CD4-positive, alpha-beta T cell treated with Interferon alpha-2 for 1 hour (primary cell): Measurements from ENCODE around the gene MAP2K6.
A peak's percentile ranks its signal among the peaks of the same experiment; 100 is the strongest.

Experiments
- DNase-seq, 2 donors: peaks; one replicate each; pipeline ENCODE4 v3.0.0-alpha.2; 2020 to 2022

The MAP2K6 gene

DNA sequence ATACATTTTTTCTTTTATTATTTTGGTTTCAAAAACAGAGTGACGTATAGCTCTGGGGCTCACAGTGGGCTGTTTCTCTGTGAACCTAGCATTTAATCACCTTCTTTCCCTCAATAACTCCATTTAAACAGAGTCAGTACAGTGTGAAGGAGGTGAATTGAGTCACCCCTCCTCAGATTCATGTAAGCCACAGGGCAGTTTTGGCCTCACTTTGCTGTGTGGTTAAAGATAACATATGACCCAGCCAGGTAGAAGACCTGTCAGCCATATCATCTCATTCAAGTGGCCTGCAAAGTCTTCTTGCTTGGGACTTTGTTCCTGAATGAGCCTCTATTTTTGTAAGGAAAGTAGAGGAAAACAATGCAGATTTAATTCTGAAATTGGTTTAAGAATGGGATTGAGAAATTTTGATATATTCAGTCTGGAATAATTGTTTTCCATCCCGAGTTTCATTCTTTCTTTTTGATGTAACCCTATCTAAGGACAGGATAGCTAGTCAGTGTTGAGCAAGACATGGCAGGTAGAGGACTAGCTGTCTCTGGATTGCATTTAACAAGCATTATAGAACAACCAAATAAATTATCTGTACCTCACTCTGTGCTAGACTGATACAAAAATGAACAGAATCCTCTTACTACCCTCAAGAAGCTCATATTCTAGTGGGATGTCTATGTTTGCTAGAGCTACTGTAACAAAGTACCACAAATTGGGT lies 13.1 kb downstream of the MAP2K6 start:
- no peak for DNase-seq

DNA sequence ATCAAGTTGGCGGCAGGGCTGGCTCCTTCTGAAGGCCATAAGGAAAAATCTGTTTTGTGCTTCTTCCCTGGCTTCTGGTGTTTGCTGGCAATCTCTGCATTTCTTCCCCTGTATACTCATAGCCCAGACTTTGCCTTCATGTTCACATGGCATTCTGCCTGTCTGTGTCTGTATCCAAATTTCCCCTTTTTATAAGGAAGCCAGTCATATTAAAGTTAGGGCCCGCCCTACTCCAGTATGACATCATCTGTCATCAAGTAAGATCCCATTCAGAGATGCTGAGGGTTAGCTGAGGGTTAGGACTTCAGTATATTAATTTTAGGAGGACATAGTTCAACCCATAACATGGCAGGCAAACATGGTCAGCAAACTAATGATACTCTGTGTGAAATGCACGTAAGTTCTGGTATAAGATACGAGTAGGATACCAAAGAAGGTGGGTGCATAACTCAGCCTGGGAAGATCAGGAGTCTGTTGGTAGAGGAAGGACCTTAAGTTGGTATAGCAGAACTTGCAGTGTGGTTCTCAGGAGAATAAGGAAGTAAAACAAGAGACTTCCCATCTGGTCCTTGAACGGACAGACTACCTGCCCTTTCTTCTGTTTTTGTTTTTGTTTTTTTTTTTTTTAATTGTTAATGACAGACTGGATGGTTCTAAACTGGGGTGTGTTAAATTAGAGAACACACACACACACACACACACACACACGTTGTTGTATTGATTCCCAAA lies 13.9 kb downstream of the MAP2K6 start:
- DNase-seq: peak in 1 of 2 donors; percentile 18

DNA sequence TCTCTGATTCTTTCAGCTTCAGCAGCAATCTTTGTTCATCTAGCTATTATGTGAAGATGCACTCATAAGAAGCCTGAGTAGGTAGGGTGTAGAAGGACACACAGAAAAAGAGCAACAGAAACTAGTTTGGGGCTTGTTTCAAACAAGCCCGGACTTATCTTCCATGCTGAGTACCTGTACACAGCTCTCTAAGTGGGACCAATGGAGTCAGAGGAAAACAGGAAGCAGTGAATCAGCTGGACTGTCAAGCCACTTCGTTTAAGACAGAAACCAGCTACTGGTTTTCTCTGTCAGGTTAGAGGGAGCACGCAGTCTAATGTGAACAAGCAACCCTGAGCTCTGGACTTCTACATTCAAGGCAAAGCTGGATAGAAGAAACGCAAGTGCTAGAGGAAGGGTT lies 16.0 kb downstream of the MAP2K6 start:
- no peak for DNase-seq

DNA sequence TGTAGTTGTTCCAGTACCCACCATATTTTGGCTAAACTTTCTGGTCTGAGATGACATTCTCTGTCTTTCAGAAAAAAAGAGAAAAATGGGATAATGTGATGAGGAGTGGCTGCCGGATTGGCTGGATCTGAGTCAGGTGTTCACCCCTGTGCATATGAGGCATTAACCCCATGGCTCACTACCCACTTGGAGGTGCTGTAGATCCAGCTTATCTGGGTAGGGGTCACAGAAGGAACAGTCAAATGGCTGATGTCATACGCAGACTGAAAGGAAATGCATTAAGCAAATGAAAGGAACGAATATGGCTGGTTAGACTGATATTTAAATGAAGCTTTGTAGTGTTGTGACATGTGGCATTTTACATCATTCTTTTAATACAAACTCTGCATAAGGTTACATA lies 17.3 kb downstream of the MAP2K6 start:
- no peak for DNase-seq

DNA sequence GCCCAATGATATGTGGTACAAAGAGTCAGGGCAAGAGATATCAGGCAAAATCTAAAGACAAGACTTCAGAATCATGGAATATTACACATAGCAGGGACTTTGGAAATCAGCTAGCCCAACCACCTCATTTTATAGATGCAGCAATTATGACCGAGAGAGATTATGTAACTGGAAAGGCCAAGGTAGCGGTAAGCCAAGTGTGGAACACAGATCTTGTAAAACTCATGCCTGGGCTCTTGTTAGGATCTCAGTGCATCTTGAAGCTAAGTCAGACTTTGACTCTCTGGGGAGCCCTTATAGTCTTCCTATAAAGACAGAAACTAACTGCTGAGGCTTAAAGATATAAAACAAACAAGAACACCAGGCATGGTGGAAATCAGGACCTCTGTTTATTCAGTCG lies 18.6 kb downstream of the MAP2K6 start:
- DNase-seq: no peak

DNA sequence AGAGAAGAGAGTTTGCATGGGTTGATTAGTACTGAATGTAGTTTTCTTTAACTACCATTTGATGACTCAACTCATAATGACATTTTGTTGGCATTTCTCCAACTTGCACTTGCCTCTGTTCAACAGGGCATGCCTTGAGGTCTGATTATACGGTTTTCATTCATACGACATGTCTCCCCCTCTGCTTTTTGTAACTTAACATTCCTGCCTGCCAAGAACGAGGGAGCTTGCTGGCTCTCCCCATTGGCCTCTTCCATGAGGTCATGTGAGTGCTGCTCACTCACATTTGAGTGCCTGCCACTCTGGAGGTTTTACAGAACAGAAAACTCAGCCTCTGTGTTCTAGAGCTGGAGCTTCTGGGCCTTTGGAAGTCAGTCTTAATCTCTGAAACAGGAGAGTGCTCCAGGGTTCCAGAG lies 19.7 kb downstream of the MAP2K6 start:
- DNase-seq: no peak

DNA sequence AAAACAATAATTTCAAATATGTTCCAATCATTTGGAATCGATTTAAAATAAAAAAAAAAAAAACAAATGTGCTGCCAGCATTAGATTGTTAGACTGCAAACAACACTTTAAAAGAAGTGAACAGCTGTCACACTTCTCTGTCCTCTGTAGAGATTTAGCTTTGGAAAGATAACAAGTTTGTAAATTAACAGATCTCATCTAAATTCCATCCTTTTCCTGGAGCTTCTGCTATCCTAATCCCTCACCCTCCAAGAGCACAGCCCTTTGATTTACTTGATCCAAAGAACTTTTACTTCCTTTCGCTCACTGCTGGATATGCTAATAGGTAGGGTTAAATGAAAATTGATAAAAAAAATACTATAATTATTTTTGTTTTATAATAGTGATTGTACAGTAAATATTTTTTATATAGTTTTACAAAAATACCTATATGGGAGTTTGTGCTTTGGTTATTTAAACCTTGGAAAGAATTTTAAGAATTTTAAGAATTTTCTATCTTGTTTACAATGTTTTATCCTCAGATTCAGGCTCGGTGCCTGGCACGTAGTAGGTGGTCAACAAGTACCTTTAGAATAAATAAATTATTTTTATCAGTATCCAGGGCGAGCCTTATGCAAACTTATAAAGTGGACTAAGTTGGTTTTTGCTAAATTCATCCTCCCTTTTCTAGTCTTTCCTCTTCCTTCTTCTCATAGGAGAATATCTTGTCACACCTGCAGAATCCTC lies 21.6 kb downstream of the MAP2K6 start:
- no peak for DNase-seq

DNA sequence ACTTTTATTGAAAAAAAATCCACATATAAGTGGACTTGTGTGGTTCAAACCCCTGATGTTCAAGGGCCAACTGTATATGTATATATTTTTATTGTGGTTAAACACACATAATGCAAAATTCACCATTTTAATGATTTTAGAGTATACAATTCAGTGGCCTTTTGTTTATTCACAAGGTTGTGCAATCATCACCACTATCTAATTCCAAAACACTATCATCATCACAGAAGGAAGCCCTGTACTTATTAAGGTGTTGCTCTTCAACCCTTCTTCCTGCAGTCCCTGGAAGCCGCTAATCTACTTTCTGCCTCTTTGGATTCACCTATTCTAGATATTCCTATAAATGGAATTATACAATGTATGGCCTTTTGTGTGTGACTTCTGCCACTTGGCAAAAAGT lies 23.0 kb downstream of the MAP2K6 start:
- no peak for DNase-seq

DNA sequence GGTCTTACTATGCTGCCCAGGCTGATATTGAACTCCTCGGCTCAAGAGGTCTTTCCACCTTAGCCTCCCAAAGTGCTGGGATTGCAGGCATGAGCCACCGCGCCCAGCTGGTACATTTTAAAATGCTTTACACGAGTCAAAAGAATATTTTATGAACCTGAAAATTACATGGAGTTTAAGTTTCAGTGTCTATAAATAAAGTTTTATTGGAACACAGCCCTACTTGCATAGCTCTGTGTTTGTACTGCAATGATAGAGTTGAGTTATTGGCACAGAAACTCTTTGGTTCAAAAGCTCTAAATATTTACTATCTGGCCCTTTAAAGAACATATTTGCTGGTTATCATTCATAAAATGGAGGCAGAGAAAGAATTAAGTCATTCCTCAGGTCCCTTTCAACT lies 24.3 kb downstream of the MAP2K6 start:
- no peak for DNase-seq

DNA sequence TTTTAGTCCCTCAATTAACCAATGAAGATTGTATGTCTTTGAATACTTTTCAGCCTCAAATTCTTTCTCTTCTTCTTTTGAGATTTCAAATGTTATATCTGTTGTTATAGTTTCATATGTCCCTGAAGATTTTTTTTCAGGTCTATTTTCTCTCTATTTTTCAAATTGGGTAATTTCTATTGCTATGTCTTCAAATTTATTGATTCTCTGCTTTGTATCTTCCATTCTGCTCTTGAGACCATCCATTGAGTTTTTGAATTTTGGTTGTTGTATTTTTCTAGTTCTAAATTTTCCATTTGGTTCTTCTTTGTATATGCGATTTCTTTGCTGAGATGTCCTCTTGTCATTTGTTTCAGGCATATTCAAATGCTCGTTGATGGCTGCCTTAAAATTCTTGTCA lies 26.7 kb downstream of the MAP2K6 start:
- DNase-seq: no peak

DNA sequence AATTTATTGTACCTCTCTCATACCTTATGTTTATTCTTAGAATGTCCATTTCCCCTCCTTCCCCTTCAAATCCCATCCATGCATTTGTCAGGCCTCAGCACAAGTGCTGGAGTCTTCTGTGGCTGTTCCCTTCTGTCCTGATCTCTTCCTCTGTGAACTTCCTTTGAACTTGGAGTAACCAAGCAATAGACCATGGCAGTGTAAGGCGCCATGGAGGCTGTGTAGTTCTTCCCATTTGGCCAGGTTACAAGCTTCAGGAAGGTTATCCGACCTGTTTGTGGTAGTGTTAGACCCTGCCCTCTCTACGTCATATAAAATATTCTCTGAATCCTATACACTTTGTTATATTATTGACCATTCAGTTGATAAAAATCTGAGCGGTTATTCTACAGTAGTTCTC lies 28.6 kb downstream of the MAP2K6 start:
- no peak for DNase-seq

DNA sequence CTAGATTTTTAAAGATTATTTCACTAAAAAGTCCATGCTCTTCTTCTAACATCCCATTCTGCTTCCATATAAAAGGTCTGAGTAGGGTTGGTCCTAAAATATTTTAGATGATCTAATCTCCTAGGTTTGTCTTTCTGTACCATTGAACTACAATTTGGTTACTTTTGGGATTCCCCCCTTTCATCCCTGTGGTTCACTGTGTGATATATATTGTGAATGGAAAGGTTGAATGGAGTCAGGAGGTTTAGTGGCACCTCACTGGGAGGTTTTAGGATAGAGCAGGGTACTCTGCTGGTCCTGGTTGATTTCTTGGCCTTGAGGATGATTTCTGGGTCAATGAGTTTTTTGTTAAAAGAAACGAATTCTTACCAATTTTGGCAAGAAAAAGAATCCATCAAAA lies 29.5 kb downstream of the MAP2K6 start:
- DNase-seq: no peak

DNA sequence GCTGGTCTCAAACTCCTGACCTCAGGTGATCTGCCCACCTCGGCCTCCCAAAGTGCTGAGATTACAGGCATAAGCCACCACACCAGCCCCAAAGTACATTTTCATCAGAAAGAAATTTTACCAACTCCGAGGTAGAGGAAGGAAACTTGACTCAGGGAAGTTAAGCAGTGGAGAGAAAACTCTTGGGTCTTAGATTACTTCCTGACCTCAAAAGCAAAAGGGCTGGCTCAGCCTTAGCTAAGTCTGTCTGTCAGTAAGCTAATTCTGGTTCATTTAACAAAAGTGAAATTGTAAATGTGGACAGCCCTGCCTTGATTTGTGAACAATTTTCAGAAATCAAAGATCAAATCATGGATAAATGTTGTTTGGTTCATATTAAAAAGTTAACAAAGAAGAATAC lies 30.6 kb downstream of the MAP2K6 start:
- no peak for DNase-seq

DNA sequence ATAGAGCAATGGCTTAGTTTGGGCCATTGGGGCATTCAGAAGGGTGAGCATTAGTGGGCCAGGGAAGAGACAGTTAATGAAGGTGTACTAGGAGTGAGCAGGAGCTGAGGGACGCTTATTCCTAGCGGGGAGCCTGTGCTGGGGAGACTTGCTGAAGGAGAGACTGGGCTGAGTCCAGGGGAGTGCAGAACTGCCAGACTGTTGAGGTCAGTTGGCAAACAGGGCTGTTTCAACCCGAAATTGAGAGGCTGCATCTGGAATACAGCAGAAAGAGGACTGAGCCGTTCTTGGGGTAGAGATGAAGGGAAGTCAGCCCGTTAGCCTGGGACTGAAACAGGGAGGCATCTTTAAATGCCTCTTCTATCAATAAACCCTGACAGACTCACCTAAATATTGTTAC lies 33.2 kb downstream of the MAP2K6 start:
- DNase-seq: no peak

DNA sequence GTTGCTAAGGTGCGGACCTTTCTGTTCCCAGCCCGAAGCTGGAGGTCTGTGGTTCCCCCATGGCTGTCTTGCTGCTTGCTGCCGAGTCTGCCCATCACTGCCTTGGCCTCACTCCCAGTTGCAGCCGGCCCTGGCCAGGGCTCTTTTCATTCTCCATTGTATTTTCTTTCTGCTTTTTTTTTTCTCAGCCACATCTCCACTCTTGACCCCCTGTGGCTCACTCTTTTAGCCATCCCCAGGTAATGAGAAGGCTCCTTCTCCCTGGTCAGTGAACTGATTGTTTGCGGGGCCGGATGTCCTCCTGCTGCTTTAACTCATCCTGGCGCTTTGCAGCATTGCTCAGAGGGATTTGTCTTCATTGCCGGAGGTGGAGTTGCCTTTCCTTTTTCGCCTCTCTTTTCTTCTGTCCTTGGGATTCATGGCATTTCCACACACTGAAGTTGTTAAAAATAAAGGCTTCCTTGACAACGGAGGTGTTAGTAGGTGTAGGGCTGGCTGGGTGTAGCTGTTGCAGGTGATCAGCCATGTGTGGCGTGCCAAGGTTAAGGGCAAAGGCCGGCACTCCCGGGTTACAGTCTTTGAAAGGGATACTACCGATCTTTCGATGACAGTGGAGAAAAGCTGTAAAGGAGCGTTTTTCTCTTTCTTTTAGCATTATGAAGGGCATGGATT lies 34.1 kb downstream of the MAP2K6 start:
- no peak for DNase-seq

DNA sequence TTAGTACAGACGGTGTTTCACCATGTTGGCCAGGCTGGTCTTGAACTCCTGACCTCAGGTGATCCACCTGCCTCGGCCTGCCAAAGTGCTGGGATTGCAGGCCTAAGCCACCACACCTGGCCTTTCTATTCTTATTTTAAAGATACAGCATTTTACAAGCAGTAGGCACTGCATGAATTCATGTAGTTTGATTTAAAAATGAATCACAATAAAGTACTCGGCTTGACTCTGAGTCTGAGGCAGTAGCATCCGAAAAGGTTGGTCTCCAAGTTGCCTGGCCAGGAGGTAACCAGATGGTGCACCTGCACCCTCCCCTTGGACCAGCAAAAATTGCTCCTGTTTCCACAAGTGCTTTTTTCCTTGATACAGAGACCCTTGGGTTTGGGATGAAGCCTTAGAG lies 35.6 kb downstream of the MAP2K6 start:
- DNase-seq: no peak

DNA sequence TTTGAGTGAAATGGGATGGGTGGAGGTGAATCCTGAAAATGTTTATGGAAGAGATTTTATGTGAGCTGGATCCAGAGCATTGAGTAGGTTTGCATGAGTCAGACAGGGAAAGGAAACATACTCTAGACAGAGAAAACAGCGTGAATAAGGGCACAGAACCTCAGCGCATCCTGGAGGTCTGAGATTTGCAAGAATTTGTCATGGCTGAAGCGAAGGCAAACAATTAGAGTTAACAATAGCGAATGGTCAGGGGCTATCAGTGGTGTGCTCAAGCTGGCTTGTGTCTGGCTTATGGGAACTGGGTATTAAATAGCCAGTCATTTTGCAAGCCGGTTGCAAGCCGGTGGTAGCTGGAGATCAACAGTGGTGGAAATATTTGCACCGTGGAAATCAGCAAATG lies 36.4 kb downstream of the MAP2K6 start:
- no peak for DNase-seq

DNA sequence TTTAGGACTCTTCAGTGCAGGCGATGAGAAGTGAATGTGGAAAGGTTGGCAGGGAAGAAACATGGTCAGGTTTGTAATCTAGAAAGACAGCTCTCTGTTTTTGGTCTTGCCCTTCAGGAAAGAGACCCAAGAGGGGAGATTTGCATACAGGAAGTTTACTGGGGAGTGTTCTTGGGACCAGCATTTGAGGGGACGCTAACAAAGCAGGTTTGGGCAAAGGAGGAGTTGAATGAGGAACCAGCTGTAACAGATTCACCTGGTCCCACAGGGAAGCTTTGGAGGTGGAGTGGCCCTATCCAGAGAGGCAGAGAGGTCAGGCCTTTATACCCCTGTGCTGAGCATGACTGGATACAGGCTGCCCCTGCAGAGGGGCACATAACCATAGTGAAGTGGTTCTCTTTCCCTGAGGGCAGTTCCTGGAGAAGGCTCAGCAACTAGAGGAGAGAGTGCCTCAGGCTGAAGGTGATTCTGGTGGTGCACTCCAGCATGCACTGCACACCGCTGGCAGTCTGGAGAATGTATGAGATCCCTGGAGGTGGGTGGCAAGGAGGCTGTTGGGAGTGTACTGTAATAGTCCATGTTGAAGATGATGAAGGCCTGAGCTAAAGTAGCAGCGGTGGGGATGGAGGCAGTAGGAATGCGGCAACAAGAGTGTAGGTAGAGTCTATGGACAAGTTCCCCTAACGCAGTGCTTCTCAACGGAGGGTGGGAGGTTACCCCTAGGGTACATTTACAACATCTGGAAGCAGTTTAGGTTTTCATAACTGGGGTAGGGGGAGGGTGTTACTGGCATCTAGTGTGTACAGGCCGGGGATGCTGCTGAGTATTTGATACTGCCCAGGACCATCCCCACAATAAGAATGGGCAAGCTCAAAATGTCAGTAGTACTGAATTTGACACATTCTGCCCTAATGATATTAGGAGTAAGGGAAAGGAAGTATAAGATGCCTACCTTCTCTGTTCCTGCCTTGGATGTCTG lies 37.2 kb downstream of the MAP2K6 start:
- no peak for DNase-seq

DNA sequence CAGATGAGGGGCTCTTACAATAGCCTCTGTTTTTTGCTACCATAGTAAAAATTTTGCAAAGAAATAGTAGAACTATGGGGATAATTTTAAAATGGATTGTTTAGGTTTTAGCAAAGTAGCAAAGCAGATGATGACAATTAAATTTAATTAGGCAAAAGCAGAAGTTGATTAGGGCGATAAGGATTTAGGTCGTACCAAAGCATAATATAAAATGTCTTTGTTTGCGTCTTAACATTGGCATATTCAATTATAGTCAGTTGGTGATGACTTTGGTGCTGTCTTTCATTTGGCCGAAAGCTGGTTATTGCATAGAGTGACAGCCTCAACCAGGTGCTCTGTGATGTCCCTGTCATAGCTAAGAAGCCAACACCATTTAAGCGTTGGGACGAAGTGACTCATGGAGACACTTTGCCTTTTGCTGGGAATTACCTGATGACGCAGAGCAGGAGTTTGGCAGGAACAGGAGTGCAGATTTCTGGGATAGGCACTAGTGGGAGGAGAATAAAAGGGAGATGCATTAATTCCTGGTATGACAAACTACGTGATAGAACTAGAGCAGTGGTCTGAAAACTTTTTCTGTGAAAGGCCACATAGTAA lies 38.3 kb downstream of the MAP2K6 start:
- no peak for DNase-seq

DNA sequence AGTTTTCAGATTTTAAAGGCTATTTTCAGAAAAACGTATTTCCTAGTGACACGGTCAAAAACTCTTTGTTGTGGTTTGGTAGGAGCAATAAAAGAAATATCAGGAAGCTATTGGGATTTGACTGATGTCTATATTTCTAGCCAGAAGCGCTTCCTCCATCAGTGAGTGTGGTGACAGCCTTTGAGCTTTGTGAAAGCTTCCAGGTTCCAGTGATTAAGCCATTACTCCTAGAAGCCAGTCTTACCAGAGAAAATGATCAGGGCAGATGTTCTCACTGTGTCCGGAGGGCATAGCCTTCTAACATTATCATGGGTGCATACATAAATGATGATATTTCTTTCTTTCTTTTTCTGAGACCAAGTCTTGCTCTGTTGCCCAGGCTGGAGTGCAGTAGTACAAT lies 39.6 kb downstream of the MAP2K6 start:
- no peak for DNase-seq

DNA sequence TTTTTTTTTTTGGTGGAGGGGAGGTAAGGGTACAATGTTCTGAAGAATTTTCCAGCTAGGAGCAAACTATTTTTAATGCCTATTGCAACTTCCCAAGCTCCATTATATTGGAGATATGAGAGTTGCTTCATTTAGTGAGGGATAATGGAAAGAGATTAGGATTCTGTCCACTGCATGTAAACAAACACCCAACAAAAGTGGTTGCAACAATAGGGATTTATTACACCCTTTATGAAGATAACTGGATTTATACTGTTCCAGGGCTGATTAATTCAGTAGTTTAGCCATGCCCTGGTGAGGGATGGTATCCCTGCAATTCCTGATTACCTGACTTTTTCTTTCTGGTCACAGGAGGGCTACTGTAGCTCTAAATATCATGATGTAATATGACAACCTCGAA lies 40.5 kb downstream of the MAP2K6 start:
- no peak for DNase-seq

DNA sequence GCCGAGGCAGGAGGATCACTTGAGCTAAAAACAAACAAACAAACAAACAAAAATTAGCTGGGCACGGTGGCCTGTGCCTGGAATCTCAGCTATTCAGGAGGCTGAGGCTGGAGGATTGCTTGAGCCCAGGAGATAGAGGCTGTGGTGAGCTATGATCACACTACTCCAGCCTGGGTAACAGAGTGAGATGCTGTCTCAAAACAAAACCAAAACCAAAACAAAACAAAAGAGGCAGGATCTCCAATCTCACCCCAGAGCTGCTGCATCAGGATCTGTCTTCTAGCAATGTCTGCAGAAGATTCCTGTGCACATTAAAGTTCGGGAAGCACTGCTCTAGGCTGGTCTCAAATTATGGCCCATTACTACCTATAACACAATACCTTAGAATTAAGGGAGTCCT lies 43.1 kb downstream of the MAP2K6 start:
- DNase-seq: no peak
